ENCODE data around the gene CMPK2.

- TF ChIP-seq CTCF (IDR thresholded peaks at IDR 0.05) = no peak
- no peak for TF ChIP-seq POLR2A (IDR thresholded peaks at IDR 0.05)
Observed at GRCh38 chr2:6855860-6856547, 9.7 kb downstream of the CMPK2 start.
